DND-41 (cell line): ENCODE results near the gene TBL1Y.

Source experiments
- CTCF ChIP-seq: IDR thresholded peaks from 2 replicates; pipeline ENCODE4 v1.5.1; 2012; ENCODE audit warnings: borderline replicate concordance, low read length, moderate library complexity, mild to moderate bottlenecking; ENCODE audit not compliant: poor library complexity, severe bottlenecking; ENCODE audit errors: extremely low read depth
- EZH2 ChIP-seq: IDR thresholded peaks from 3 replicates; pipeline ENCODE4 v1.6.1; 2012; ENCODE audit warnings: borderline replicate concordance, low read depth, mild to moderate bottlenecking, moderate library complexity, low read length, inconsistent platforms; ENCODE audit not compliant: severe bottlenecking

DNA sequence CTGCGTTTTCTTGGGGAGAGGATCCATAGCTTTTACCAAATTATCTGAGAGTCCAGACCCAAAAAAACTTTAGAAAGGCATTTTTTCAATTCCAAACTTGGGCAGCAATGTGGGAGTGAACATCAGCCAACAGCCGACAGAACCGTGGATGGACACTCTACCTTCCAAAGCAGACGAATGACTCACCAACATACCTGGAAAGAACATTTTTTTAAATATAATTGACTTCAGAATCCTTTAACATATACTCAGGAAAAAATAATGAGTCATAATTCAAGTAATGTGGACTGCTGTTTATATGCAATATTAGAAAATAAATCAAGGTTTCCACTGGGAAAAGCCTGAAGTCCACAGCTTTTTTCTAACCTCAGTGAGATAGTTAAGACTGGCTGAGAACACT is 211.7 kb downstream of the TBL1Y start:
- TF ChIP-seq CTCF (no peak), EZH2 (no peak)
